Adrenal gland (tissue), 5 donors: ENCODE data around the gene PPP2R5A.

Source experiments
- CTCF ChIP-seq, 6 experiments: fragments of 450-650 bp in 4 of 6; fragments of 200-600 bp in 2 of 6; sonication (generic) in 1 of 6; IDR thresholded peaks; 1 replicate in 5 of 6; 2 replicates in 1 of 6; pipeline versions ENCODE4 v1.5.1 to v1.8.0; 2016 to 2021; ENCODE audit warnings: antibody characterized with exemption in 6 of 6, mild to moderate bottlenecking in 2 of 6, moderate library complexity in 1 of 6
- POLR2A ChIP-seq, 2 donors: fragments of 450-650 bp; IDR thresholded peaks; one replicate each; pipeline ENCODE4 v1.6.1; 2017; ENCODE audit warnings: antibody characterized with exemption in 2 of 2, mild to moderate bottlenecking in 2 of 2, moderate library complexity in 1 of 2
- donor health status: DM: no; HTN: no; CAD: no.

GRCh38 chr1:212354464-212354863, 69.3 kb downstream of the PPP2R5A start:
- TF ChIP-seq CTCF (IDR thresholded peaks at IDR 0.05) (no peak), POLR2A (IDR thresholded peaks at IDR 0.05) (no peak)
